Calu3 (cell line): ENCODE measurements around the gene CES2. TPM values are rescaled to one million over a fixed set of nuclear protein-coding genes. Genes with fewer than 3 reads are reported as not detected.
"Not testable (repeated sequence)": the region's sequence is repeated elsewhere in the genome, so short reads cannot be mapped to it uniquely, and the experiment has no call there.

ENCODE experiments used
- BruUV-seq: library from RNA; stranded (reverse); fragments of 400-500 nt; replicated peaks from 2 replicates; lab custom pipeline; 2021; lab: Mats Ljungman, UMichigan
- CTCF ChIA-PET: fragments of 300-600 bp; sonication (Branson Sonifier 250); formaldehyde crosslinking; loops from one replicate; lab custom pipeline; 2022; ENCODE audit warnings: antibody characterized with exemption; lab: Charles Lee
- DNase-seq: peaks from one replicate; pipeline ENCODE4 v3.0.0; 2022
- H3K27ac Mint-ChIP-seq: one replicate; pipeline ENCODE4 v1.8.0; 2022; ENCODE audit warnings: mixed read lengths; ENCODE audit not compliant: unreplicated experiment
- H3K27me3 Mint-ChIP-seq: one replicate; pipeline ENCODE4 v1.8.0; 2022; ENCODE audit warnings: mixed read lengths; ENCODE audit not compliant: unreplicated experiment
- H3K36me3 Mint-ChIP-seq: one replicate; pipeline ENCODE4 v1.8.0; 2022; ENCODE audit warnings: mild to moderate bottlenecking, moderate library complexity, mixed read lengths; ENCODE audit not compliant: insufficient read depth, unreplicated experiment
- H3K4me1 Mint-ChIP-seq: one replicate; pipeline ENCODE4 v1.8.0; 2022; ENCODE audit warnings: mild to moderate bottlenecking, low read depth, mixed read lengths; ENCODE audit not compliant: unreplicated experiment
- H3K4me3 Mint-ChIP-seq: one replicate; pipeline ENCODE4 v1.8.0; 2022; ENCODE audit warnings: mild to moderate bottlenecking, low read depth, moderate library complexity, mixed read lengths; ENCODE audit not compliant: unreplicated experiment
- H3K9me3 Mint-ChIP-seq: one replicate; pipeline ENCODE4 v1.8.0; 2022; ENCODE audit warnings: low read depth, mixed read lengths; ENCODE audit not compliant: unreplicated experiment
- intact Hi-C: fragments of 100-400 bp; cut with micrococcal nuclease; formaldehyde crosslinking; loops from one replicate; pipeline ENCODE4 v1.10.0; 2022; ENCODE audit not compliant: unreplicated experiment
- total RNA-seq: library from RNA; stranded (reverse); gene quantifications from 2 replicates; pipeline ENCODE4 v1.2.3, GENCODE V29; 2022
- TF ChIP-seq, protein P1 (sequence below): fragments of 200-600 bp; IDR thresholded peaks from one replicate; pipeline ENCODE4 v1.8.0; 2022; ENCODE audit warnings: antibody characterized with exemption; ENCODE audit not compliant: unreplicated experiment

The CES2 gene
- total RNA-seq, 1 experiment from 2014 or later: 61.1 TPM

DNA sequence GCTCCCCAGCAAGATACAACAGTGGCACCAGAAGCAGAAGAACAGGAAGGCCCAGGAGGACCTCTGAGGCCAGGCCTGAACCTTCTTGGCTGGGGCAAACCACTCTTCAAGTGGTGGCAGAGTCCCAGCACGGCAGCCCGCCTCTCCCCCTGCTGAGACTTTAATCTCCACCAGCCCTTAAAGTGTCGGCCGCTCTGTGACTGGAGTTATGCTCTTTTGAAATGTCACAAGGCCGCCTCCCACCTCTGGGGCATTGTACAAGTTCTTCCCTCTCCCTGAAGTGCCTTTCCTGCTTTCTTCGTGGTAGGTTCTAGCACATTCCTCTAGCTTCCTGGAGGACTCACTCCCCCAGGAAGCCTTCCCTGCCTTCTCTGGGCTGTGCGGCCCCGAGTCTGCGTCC lies 37.7 kb downstream of the CES2 start:
- TF ChIP-seq, protein P1, sequence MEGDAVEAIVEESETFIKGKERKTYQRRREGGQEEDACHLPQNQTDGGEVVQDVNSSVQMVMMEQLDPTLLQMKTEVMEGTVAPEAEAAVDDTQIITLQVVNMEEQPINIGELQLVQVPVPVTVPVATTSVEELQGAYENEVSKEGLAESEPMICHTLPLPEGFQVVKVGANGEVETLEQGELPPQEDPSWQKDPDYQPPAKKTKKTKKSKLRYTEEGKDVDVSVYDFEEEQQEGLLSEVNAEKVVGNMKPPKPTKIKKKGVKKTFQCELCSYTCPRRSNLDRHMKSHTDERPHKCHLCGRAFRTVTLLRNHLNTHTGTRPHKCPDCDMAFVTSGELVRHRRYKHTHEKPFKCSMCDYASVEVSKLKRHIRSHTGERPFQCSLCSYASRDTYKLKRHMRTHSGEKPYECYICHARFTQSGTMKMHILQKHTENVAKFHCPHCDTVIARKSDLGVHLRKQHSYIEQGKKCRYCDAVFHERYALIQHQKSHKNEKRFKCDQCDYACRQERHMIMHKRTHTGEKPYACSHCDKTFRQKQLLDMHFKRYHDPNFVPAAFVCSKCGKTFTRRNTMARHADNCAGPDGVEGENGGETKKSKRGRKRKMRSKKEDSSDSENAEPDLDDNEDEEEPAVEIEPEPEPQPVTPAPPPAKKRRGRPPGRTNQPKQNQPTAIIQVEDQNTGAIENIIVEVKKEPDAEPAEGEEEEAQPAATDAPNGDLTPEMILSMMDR: no peak
- peaks cover 56% of the 10 kb centered on the region for H3K27me3 Mint-ChIP-seq
- CTCF ChIA-PET: interaction anchor here (0.6 kb wide), 1 partner anchor 193 kb away, joined by 4 read pairs; no protein-coding TSS in a partner anchor
- BruUV-seq: no TSS peak
- H3K4me1 Mint-ChIP-seq: no peaks in the 10 kb centered on the region
- no peaks in the 10 kb centered on the region for H3K9me3 Mint-ChIP-seq
- no peak for DNase-seq
- no peak overlapping the region for H3K27ac Mint-ChIP-seq
- H3K36me3 Mint-ChIP-seq: no peaks in the 10 kb centered on the region
- intact Hi-C loops: no loop called here
- no peak overlapping the region for H3K4me3 Mint-ChIP-seq

DNA sequence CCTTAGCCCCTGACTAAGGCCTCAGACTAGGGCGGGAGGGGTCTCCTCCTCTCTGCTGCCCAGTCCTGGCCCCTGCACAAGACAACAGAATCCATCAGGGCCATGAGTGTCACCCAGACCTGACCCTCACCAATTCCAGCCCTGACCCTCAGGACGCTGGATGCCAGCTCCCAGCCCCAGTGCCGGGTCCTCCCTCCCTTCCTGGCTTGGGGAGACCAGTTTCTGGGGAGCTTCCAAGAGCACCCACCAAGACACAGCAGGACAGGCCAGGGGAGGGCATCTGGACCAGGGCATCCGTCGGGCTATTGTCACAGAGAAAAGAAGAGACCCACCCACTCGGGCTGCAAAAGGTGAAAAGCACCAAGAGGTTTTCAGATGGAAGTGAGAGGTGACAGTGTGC lies 38.4 kb downstream of the CES2 start:
- H3K4me3 Mint-ChIP-seq: no peak overlapping the region
- H3K4me1 Mint-ChIP-seq: no peaks in the 10 kb centered on the region
- H3K27me3 Mint-ChIP-seq: peaks cover 52% of the 10 kb centered on the region
- H3K36me3 Mint-ChIP-seq: no peaks in the 10 kb centered on the region
- H3K9me3 Mint-ChIP-seq: no peaks in the 10 kb centered on the region
- no peak overlapping the region for H3K27ac Mint-ChIP-seq
- TF ChIP-seq, protein P1: no peak
- no TSS peak for BruUV-seq
- no peak for DNase-seq
- CTCF ChIA-PET: no interaction called here
- intact Hi-C loops: no loop called here

DNA sequence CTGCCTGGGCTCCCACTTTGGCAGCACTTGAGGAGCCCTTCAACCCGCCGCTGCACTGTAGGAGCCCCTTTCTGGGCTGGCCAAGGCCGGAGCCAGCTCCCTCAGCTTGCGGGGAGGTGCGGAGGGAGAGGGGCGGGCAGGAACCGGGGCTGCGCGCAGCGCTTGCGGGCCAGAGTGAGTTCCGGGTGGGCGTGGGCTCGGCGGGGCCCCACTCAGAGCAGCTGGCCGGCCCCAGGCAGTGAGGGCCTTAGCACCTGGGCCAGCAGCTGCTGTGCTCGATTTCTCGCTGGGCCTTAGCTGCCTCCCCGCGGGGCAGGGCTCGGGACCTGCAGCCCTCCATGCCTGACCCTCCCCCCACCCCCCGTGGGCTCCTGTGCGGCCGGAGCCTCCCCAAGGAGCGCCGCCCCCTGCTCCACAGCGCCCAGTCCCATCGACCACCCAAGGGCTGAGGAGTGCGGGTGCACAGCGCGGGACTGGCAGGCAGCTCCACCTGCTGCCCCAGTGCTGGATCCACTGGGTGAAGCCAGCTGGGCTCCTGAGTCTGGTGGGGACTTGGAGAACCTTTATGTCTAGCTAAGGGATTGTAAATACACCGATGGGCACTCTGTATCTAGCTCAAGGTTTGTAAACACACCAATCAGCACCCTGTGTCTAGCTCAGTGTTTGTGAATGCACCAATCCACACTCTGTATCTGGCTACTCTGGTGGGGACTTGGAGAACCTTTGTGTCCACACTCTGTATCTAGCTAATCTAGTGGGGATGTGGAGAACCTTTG lies 39.0 kb downstream of the CES2 start:
- H3K27ac Mint-ChIP-seq, H3K9me3 Mint-ChIP-seq, H3K4me3 Mint-ChIP-seq, intact Hi-C loops, H3K36me3 Mint-ChIP-seq, DNase-seq, BruUV-seq, H3K4me1 Mint-ChIP-seq: not testable (repeated sequence)
- CTCF ChIA-PET: interaction anchor here (0.6 to 1.2 kb wide), 2 partner anchors 20 to 79 kb away, joined by 4 to 5 read pairs; no protein-coding TSS in a partner anchor
- peaks cover 50% of the 10 kb centered on the region for H3K27me3 Mint-ChIP-seq

DNA sequence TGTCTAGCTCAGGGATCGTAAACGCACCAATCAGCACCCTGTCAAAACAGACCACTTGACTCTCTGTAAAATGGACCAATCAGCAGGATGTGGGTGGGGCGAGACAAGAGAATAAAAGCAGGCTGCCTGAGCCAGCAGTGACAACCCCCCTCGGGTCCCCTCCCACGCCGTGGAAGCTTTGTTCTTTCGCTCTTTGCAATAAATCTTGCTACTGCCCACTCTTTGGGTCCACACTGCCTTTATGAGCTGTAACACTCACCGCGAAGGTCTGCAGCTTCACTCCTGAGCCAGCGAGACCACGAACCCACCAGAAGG lies 39.6 kb downstream of the CES2 start:
- H3K36me3 Mint-ChIP-seq, H3K9me3 Mint-ChIP-seq, BruUV-seq, H3K4me3 Mint-ChIP-seq, H3K4me1 Mint-ChIP-seq, DNase-seq, H3K27ac Mint-ChIP-seq: not testable (repeated sequence)
- intact Hi-C loops: loop anchor here (5.0 kb wide), 2 partner anchors 42 to 177 kb away; partner anchors contain the start of gene B3GNT9
- H3K27me3 Mint-ChIP-seq: peaks cover 44% of the 10 kb centered on the region
- CTCF ChIA-PET: interaction anchor here (0.6 to 1.2 kb wide), 2 partner anchors 21 to 80 kb away, joined by 4 to 5 read pairs; no protein-coding TSS in a partner anchor

DNA sequence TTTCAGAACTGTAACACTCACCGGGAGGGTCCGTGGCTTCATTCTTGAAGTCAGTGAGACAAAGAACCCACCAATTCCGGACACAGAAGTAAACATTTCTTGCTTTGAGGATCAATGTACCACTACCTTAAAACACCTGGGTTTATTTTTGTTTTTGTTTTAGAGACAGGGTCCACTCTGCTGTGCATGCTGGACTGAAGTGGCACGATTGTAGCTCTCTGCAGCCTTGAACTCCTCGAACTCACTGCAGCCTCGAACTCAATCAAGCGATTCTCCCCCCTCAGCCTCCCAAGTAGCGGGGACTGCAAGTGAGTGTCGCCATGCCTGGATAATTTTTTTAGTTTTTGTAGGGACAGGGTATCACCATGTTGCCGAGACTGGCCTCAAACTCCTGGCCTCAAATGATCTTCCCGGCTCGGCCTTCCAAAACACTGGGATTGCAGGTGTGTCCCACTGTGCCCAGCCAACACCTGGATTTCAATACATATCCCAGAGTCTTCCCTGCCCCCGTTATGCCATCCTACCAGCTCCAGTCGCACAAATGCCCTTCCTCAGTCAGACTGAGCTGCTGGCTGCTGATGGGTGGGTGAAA lies 40.1 kb downstream of the CES2 start:
- H3K36me3 Mint-ChIP-seq: no peaks in the 10 kb centered on the region
- H3K27ac Mint-ChIP-seq: no peak overlapping the region
- CTCF ChIA-PET: interaction anchor here (1.1 to 1.2 kb wide), 3 partner anchors 21 to 211 kb away, joined by 3 to 5 read pairs (median 3); no protein-coding TSS in a partner anchor
- no peaks in the 10 kb centered on the region for H3K4me1 Mint-ChIP-seq
- intact Hi-C loops: loop anchor here (5.0 kb wide), 2 partner anchors 42 to 177 kb away; partner anchors contain the start of gene B3GNT9
- no peaks in the 10 kb centered on the region for H3K9me3 Mint-ChIP-seq
- BruUV-seq: no TSS peak
- H3K4me3 Mint-ChIP-seq: no peak overlapping the region
- TF ChIP-seq, protein P1: no peak
- peaks cover 39% of the 10 kb centered on the region for H3K27me3 Mint-ChIP-seq
- no peak for DNase-seq
